ENCODE results near the gene CYBA.

DNA sequence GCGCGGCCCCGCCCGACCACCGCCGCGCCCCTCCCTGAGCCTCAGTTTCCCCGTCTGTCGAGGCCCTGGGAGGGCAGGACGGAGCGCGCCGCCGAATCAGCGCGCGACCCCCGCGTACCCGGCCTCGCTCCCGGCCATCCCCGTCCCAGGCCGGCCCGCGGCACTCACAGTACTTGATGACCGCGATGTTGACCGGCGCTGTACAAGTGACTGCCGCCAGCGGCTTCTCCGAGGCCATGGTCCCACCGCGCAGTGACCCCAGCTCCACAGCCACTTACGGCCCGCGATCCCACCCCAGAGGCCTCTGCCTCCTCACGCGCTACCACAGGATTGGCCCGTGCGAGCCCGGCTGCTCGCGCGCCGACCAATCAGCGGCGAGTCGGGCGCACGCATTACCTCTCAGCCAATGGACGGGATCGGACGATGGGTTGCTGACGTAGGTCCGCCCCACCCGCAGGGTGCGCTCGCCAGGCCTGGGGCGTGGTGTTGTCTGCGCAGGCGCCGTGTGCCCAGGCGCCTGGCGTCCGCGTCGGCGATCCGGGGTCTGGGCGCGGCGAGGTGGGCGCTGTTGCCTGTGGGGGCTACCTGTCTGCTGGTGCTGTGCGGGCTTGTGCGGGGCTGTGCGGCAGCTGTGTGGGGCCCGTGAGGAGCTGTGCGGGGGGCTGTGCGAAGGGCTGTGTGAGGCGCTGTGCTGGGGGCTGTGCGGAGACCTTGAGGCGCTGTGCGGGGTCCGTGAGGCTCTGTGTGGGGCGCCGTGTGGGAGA, 12.2 kb upstream of the CYBA start, which contains the start of gene MVD:
- TF ChIP-seq CREB1 (IDR thresholded peaks at IDR 0.05; ENCODE audit: low read depth) (peak; percentile 95), POLR2A (IDR thresholded peaks at IDR 0.05; ENCODE audit: low read depth, low read length) (peak; percentile 95), TCF7 (IDR thresholded peaks at IDR 0.05; ENCODE audit: borderline replicate concordance) (no peak), IKZF1 (conservative IDR thresholded peaks at IDR 0.05) (peak; percentile 69; the same call in 1 of the 2 replicates), ZSCAN29 (IDR thresholded peaks at IDR 0.05) (no peak), SMAD1 (IDR thresholded peaks at IDR 0.05; ENCODE audit: low read depth, partially characterized antibody) (no peak), BHLHE40 (IDR thresholded peaks at IDR 0.05; ENCODE audit: borderline replicate concordance in 1 of 2, low read depth in 2 of 2, low read length in 1 of 2) (peak; percentile 85 to 96; a peak in 3 of 4 replicates), NR2F1 (conservative IDR thresholded peaks at IDR 0.05) (peak; percentile 91), POLR2AphosphoS5 (IDR thresholded peaks at IDR 0.05; ENCODE audit: low read length) (peak; percentile 89)
- TF ChIP-seq, protein P1, sequence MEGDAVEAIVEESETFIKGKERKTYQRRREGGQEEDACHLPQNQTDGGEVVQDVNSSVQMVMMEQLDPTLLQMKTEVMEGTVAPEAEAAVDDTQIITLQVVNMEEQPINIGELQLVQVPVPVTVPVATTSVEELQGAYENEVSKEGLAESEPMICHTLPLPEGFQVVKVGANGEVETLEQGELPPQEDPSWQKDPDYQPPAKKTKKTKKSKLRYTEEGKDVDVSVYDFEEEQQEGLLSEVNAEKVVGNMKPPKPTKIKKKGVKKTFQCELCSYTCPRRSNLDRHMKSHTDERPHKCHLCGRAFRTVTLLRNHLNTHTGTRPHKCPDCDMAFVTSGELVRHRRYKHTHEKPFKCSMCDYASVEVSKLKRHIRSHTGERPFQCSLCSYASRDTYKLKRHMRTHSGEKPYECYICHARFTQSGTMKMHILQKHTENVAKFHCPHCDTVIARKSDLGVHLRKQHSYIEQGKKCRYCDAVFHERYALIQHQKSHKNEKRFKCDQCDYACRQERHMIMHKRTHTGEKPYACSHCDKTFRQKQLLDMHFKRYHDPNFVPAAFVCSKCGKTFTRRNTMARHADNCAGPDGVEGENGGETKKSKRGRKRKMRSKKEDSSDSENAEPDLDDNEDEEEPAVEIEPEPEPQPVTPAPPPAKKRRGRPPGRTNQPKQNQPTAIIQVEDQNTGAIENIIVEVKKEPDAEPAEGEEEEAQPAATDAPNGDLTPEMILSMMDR (IDR thresholded peaks at IDR 0.05 in 2 of 3, conservative IDR thresholded peaks at IDR 0.05 in 1 of 3; ENCODE audit: control insufficient read depth in 2 of 3, extremely low read depth in 1 of 3, insufficient read depth in 1 of 3, low read depth in 3 of 3, low read length in 3 of 3) = 0 out of 6 replicates have a peak, but pooled peaks of 1 of the 3 experiments have one; percentile 4
- TF ChIP-seq, protein P2, sequence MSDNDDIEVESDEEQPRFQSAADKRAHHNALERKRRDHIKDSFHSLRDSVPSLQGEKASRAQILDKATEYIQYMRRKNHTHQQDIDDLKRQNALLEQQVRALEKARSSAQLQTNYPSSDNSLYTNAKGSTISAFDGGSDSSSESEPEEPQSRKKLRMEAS (IDR thresholded peaks at IDR 0.05; ENCODE audit: low read depth, low read length) = peak; percentile 37; the same call in 1 of the 2 replicates
- TF ChIP-seq, protein P3, sequence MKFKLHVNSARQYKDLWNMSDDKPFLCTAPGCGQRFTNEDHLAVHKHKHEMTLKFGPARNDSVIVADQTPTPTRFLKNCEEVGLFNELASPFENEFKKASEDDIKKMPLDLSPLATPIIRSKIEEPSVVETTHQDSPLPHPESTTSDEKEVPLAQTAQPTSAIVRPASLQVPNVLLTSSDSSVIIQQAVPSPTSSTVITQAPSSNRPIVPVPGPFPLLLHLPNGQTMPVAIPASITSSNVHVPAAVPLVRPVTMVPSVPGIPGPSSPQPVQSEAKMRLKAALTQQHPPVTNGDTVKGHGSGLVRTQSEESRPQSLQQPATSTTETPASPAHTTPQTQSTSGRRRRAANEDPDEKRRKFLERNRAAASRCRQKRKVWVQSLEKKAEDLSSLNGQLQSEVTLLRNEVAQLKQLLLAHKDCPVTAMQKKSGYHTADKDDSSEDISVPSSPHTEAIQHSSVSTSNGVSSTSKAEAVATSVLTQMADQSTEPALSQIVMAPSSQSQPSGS (IDR thresholded peaks at IDR 0.05; ENCODE audit: low read length) = no peak
- TF ChIP-seq, protein P4, sequence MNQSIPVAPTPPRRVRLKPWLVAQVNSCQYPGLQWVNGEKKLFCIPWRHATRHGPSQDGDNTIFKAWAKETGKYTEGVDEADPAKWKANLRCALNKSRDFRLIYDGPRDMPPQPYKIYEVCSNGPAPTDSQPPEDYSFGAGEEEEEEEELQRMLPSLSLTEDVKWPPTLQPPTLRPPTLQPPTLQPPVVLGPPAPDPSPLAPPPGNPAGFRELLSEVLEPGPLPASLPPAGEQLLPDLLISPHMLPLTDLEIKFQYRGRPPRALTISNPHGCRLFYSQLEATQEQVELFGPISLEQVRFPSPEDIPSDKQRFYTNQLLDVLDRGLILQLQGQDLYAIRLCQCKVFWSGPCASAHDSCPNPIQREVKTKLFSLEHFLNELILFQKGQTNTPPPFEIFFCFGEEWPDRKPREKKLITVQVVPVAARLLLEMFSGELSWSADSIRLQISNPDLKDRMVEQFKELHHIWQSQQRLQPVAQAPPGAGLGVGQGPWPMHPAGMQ (IDR thresholded peaks at IDR 0.05; ENCODE audit: borderline replicate concordance) = no peak
- TF ChIP-seq, protein P5, sequence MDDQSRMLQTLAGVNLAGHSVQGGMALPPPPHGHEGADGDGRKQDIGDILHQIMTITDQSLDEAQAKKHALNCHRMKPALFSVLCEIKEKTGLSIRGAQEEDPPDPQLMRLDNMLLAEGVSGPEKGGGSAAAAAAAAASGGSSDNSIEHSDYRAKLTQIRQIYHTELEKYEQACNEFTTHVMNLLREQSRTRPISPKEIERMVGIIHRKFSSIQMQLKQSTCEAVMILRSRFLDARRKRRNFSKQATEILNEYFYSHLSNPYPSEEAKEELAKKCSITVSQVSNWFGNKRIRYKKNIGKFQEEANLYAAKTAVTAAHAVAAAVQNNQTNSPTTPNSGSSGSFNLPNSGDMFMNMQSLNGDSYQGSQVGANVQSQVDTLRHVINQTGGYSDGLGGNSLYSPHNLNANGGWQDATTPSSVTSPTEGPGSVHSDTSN (IDR thresholded peaks at IDR 0.05; ENCODE audit: insufficient replicate concordance, low read depth, low read length) = no peak

All from GM12878 (cell line).